ENCODE measurements around the gene PXMP4.
A peak's percentile ranks its signal among the peaks of the same experiment; 100 is the strongest.

Gene PXMP4

DNA sequence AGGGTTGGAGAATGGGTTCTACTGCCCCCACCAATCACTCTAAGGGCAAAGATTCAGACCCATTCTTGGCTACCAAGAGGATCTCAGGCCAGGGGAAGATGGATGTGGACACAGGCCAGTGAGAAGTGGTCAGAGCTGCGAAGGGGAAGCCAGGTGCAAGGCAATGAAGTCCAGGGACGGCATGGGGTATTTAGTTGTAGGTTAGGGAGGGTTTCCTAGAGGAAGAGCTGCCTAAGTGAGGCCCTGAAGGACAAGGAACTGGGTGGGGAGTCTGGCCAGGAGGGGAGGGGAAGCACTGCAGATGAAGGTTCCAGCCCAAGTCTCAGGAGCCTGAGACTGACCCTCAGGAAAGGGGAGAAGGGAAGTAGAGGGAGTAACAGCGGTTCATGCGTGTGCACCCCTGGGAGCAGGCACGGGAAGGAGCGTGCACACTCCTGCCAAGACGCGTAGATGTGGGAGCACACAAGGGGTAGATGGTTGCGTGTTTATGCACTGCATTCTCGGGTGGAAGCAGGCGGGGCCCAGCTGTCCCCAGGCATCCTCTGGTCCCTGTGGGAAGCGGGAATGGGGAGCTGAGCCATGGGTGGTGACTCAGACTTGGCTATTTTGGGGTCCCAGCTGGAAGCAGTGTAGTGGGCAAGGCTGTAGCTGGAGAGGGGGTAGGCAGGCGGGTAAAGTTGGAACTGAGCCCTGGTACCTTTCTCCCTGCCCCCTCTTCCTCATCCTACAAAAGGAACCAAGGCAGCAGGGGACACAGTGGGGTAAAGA, 50.1 kb downstream of the PXMP4 start:
- no peak for DNase-seq (ENCODE audit: low read depth in 2 of 2)

DNA sequence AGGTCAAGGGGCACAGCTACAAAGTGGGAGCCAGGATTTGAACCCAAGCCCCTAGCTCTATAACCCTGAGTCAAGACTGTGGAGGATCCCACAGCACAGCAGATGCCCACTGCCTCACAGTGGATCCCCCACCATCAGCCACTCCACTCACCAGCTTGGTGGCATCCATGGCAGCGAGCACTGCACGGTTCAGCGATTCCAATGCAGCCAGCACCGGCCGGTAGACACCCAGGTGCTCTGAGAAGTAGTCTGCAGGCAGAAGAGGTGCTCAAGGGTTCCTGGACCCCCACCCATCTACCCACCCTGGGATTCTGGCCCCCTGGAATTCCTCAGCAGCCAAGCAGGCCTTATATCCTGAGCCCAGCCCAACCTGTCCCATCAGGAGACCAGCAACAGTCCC, 50.9 kb downstream of the PXMP4 start:
- DNase-seq (ENCODE audit: low read depth in 2 of 2): no peak

DNA sequence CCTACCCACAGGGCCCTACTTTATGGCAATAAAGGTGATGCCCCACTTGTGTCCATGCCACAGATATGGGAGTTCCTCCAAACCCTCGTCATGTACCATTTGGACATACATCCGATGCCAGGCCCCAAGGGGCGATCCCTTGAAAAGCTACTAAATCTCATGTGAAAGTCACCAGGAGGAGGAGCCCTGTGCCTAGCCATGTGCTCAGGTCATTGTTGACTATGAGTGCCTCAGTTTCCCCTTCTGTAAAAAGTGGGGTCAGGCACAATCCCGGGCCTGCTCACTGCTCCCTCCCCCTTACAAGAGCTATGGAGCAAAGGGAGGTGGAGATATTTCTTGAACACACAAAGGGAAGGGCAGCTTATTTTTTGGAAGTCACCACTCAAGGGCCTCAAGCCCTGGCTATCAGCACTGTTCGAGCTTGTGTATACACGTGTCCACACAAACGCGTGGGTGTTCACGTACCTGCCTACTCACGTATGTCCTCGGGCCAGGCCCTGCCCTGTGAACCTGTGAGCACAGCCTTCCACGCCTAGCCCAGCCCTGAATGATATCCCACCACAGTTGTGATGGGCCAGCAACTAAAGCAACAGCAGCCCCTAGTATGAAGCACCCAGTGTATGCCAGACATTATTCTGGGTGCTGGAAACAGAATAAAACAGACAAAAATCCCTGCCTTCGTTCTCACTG, 51.5 kb downstream of the PXMP4 start:
- no peak for DNase-seq (ENCODE audit: low read depth in 2 of 2)

DNA sequence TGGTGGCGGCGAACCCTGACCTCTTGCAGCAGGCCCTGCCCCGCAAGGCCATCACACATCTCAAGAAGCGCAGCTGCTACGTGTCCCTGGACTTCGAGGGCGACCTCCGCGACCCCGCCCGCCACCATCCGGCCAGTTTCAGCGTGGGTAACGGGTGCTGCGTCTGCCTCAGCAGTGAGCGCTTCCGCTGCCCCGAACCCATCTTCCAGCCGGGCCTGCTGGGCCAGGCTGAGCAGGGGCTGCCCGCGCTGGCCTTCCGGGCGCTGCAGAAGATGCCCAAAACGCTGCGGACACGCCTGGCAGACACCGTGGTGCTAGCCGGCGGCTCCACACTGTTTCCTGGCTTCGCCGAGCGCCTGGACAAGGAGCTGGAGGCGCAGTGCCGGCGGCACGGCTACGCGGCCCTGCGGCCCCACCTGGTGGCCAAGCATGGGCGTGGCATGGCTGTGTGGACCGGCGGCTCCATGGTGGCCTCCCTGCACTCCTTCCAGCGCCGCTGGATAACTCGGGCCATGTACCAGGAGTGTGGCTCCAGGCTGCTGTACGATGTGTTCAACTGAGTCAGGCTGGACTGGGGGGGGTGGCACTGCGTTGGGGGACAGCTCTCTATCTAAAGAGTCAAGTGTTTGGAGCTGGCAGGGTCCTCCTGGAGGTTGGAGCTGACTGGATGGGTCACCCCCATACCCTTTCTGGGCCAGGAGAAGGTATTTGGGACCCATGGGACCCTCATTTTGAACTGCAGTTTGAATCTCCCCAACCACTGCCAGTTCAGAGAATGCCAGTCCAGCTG, 52.2 kb downstream of the PXMP4 start:
- peak in 1 of 2 experiments; percentile 30 for DNase-seq (ENCODE audit: low read depth in 2 of 2)

DNA sequence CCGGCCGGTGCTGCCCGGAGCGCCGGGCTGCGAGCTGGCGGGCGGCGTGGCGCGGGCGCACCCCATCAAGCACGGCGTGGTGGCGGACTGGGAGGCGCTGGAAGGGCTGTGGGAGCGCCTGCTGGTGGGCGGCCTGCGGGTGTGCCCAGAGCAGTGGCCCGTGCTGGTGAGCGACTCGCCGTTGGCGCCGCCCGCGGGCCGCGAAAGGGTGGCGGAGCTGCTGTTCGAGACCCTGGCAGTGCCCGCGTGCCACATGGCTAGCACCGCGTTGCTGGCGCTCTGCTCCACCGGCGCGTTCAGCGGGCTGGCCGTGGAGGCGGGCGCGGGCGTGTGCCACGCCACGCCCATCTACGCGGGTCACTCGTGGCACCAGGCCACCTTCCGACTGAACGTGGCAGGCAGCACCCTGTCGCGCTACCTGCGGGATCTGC, 52.9 kb downstream of the PXMP4 start:
- no peak for DNase-seq (ENCODE audit: low read depth in 2 of 2)

DNA sequence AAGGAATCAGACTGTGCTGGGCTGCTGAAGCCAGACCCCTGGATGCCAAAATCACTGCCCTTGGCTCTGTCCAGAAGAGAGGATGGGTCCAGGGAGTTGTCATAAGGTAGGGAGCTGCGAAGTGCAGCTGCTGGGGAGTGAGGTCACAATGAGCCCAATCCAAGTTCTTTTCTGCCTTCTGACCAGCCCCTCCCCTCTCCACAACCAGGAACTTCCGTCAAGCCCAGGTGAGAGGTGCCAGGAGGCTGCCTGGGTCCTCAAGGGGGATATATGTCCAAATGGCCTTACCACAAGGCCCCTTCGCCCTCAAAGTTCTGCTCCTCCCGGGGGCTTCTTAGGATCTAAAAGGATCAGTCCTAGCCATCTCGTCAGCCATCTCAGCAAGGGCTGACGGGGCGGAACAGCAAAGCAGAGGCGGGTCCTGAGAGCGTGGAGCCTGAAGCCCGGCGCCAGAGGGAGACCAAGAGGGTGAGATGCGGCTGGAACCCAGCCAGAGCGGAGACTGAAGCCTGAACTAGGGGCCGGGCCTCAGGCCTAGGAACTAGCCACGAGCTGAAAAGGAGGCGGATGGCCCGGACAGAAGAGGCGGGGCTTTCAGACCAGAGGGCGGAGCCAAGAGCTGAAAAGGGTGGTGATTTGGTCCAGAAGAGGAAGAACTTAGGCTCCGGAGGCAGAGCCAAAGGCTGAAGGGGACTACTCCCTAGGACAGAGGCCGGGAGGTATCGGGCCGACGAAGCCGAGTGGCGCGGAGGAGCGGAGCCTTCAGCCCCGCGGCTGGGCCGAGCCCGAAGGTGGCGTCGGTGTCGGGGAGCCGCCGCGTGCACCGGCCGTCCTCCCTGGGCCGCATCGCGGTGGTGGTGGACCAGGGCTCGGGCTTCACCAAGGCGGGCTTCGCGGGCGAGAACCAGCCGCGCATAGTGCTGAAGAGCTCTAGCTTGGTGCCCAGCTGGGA, 53.5 kb downstream of the PXMP4 start, which contains the start of gene ACTL10:
Gene ACTL10 (plus strand): TSS at position 651 of the 952 bp plus-strand sequence. CDS start 555 bp downstream, outside the sequence.
- peak; percentile 85 to 86 for DNase-seq (ENCODE audit: low read depth in 2 of 2)

DNA sequence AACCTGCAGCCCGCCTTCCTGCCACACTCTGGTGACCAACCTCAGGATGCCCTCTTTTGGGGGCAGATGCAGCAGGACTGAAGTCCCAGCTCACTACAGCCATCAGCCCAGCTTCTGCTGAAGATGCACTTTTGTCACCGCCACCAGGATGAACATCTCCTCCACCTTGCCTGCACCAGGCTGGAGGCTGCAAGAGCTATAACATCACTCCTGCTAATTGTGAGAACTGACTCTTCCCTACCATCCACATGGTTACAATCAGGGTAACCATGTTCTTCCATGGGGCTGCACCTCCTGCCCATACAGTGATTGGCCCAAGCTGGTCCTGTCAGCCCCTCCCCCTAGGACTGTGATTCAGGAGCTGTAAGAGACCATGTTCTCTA, 55.4 kb downstream of the PXMP4 start:
- no peak for DNase-seq (ENCODE audit: low read depth in 2 of 2)

DNA sequence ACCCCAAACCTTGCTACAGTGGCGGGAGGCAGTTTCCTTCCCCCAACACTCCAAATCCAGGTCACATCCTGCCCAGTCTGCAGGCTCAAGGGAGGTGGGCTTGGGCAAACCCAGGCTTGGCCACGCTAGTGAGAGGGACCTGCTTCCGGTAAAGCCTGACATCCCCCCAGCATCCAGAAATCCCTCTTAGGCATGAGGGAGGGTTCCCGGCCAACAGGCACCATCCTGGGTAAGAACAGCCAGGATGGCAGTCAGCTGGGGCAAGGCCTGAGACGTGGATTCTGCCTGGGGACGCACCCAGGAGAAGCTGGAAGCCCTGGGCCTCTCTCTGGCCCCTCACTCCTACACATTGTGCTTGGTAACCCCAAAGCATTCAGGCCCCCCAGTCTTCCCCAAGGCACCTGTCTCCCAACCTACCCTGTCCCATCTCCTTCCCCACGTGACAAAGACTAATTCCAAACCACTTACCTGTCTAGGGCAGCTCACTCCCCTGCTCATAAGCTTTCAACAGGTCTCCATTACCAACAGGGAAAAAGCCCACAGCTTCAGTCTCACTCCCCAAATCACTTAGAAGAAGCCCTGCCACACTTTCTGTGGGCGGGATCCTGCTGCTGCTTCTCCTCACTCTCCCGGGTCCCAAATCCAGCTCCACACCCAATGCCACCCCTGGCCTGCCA, 55.9 kb downstream of the PXMP4 start:
- DNase-seq (ENCODE audit: low read depth in 2 of 2): no peak

DNA sequence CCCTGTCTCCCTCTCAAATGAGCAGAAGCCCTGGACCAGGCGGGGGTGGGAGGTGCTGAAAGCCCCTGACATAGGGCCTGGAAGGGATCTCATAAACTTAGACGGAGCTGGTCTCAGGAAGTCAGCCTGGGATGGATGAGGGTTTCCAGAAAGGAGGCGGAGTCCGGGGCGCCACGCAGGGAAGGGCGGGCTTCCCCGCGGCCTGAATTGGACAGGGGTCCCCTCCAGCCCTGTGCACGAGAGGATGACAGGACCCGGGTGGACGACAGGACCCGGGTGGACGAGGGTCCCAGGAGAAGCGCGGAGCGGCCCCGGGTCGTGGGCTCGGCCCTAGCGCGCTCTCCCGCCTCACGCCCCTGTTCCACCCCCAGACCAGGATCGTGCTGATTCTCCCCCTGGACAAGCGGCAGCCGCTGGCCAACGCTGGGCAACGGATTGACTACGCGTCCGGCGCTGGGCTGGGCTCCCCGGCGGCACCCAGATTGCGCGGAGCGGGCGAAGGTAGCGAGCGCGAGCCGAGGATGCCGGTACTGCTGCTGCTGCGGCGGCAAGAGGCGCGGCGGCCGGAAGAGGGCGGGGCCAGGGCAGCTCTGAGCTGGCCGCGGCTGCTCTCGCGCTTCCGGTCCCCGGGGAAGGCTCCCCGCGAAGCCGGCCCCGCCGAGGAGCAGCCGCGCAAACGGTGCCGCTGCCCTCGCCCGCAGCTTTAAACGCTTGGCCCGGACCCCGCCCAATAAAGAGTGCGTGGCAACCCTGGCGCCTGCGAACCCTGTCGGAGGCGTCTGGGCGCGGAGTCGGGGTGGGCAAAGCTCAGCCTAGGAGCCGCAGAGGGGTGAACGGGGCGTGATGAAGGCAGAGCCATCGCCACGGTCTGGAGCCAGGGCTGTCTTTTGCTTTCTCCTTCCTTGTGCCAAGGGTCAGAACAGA, 56.7 kb downstream of the PXMP4 start:
- DNase-seq (ENCODE audit: low read depth in 2 of 2): peak in 1 of 2 experiments; percentile 29

DNA sequence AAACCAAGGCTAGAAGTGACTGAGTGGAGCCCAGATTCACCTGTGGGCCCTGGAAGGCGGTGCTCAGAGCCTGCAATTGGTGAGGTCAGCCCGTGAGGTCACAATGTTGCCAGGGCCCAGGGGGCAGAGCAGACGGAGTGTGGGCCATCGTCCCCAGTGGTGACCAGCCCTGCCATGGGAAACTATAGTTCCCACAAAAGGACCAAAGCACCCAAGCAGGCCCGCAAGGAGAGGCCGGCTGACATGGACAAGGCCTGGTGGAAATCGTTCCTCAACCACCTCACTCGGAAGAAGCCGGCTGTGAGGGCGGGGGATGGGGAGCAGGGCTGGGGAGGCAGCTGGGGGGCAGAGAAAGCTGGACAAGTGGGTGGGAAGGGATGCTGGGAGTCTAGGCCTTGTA, 57.9 kb downstream of the PXMP4 start, which contains the start of gene C20orf144:
Gene C20orf144 (plus strand): TSS at position 156 of the 400 bp plus-strand sequence. CDS start 19 bp downstream, at position 175.
- no peak for DNase-seq (ENCODE audit: low read depth in 2 of 2)

DNA sequence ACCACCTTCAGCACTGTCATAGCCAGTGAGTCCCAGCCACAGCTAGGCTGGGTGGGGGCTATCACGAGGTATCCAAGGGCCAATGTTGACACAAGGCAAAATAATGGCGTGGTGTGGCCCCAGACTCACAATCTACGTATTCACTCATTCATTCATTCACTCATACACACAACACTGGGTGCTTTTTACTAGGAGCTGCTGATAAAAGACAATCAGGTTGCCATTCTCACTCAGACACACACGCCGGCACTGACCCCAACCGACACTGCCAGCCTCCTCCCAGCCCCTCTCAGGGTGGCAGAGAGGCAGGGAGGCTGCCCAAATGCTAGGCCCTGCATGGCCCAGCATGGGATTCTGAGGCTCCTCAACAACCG, 59.4 kb downstream of the PXMP4 start:
- DNase-seq (ENCODE audit: low read depth in 2 of 2): no peak

DNA sequence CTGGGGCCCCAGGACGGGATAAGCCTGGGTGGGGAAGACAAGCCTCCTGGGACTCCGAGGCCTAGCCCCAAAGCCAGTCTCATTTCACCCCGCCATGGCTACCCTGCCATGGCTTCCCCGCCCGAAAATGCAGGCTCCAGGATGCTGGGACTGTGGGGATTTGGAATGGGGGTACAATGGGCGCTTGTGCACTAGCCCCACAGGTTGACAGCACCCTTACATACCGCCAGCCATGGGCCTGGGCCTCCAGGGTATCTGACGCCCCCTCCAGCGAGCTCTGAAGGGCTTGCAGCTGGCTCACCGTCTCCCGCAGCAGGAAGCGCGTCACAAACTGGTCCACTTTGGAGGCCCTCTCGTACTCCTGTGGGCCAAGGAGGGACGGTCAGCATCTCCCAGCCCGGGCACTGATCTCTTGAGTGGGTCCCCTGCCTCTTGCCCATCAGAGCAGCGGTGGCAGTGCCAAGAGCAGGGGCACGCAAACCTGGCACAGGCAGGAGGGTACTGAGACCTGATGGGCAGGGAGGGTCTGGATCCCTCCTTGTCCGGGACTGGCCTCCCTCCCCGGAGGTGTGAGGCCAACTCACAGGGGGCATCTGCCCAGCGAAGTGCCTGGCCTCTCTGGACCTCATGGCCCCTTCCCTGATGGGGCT, 60.0 kb downstream of the PXMP4 start:
- DNase-seq (ENCODE audit: low read depth in 2 of 2): no peak

DNA sequence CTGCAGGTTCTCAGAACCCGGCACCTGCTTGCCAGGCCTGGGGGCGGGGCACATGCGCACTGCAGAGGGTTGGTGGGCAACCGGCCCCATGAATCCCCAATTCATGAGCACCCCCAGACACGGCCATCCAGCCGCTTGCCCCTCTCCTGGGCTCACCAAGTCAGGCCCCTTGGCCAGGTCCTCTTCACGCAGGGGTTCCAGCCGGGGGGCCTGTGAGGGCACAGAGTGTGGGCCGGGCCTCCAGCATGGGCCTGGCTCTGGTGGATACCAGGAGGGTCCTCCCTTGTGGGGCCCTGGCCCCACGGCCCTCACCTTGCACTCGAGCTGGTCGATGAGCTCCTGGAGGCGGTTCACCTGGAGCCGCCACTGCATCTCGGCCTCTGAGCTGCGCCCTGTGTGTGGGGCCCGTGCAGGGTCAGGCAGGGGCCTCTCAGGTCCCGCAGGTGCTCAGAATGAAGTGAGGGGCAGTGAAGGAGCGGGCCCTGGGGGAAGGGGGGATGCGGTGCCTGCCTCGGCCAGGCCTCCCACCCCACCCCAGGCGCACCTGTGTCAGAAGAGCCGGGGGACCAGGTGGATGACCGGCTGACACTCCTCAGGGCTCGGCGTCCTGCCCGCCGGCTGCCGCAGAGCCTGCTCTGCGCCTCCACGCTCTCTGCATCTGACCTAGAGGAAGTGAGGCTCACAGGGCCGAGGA, 60.6 kb downstream of the PXMP4 start:
- no peak for DNase-seq (ENCODE audit: low read depth in 2 of 2)

DNA sequence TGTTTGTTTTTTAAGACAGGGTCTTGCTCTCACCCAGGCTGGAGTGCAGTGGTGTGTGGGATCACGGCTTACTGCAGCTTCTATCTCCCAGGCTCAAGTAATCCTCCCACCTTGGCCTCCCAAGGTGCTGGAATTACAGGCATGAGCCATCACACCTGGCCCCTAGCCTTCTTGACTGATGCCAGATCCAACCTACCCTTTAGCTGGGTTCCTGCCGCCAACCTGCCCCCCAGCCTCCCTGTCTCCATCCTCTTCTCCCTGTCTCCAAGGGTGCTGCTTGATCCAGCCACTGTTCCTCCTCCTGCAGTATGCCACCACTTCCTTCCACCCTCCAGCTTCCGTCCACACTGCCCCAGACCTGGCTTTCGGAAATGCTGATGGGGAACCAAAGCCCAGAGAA, 61.2 kb downstream of the PXMP4 start:
- DNase-seq (ENCODE audit: low read depth in 2 of 2): no peak

DNA sequence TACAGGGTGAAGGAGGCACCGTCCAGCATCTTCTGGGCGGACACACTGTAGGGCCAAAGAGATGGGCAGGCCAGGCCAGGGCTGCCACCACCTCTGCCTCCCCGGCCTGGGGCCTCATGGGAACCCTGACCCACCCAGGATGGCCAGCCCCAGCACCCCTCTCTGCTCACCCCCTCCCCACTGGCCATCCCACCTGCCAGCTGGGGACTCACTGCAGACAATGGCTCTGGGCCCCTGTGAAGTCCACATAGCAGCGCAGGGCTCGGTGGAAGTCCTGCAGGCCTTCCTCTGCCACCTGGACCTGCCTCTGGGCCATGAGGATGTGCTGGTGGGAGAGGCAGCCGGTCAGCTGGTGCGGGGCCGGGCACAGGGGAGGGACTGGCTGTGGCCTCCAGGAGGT, 61.6 kb downstream of the PXMP4 start:
- no peak for DNase-seq (ENCODE audit: low read depth in 2 of 2)

DNA sequence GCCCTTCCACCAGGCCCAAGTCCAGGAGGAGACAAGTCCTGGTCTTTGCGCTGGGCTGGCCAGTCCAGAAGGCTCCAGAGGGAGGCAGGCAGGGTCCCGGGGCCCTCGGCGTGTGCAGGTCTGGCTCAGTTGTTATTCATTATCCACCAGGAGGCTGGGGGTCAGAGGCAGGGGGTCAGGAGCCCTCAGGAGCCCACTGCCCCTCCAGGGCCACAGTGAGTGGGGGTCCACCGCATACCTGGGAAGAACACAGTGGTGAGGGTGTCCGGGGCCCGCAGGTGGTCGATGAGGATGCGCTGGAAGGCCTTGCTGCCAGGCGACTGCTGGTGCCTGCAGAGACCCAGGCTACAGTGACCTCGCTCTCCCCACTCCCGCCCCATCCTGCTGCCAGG, 62.4 kb downstream of the PXMP4 start:
- no peak for DNase-seq (ENCODE audit: low read depth in 2 of 2)

DNA sequence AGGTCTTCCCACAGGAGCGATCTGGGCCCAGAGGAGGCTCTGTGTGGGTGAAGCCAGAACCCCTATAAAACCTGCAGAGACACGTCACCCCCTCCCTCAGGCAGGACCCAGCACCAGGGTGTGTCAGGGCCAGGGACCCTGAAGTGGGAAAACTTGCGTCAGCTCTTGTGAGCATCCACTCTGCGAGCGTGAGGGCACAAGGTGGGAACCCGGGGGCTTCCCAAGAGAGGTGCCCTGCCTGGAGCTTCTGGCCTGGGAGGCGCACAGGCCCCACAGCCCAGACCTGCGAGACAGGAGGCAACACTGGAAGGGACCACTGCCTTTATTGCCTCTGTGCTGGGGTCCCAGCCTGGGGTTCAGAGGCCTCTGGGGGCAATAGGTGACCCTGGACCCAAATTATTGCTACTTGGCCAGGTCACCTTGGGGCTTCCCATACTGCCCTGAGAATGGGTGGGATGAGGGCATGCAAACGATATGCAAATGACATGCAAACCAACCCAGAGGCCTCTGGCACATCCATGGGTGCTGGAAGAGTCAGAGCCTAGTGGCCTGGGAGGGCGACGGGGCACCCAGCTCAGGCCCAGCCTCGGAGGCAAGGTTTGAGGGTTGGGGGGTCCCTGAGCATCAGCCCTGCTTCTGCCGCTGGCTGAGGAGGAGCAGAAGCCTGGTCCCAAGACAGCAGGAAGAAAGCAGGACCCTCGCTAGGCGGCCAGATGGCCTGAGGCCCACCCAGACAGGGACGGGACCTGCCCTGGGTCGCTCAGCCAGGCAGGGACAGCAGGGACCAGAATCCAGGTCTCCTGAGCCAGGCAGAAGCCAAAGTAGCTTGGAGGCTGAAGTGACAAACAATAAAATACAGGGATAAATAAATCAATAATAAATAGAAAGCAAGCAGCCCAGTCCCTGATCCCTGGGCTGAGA, 63.1 kb downstream of the PXMP4 start:
- no peak for DNase-seq (ENCODE audit: low read depth in 2 of 2)

Data from fibroblast of skin of left quadriceps (primary cell).